Measurements from ENCODE around the gene AHCYL1.

AHCYL1 gene

DNA sequence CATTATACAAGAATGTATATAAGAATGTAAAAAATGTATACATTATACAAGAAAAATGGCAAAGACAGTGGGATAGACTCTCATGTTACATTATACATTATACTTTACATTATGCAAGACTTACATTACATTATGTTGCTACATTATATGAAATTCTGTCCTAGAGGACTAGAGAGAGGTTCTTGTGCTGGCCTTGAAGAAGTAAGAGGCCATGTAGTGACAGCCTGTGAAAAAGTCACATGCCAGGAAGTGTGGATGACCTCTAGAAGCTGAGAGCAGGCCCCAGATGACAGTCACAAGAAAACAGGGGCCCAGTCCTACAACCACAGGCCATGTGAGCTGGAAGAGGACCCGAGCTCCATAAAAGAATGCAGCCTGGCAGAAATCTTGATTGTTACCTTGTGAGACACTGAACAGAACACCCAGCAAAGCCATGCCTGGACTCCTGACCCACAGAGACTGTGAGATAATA is 30.5 kb upstream of the AHCYL1 start:
- H3K4me3 ChIP-seq (ENCODE audit: low read length): no peak overlapping the region
- H3K27me3 ChIP-seq (ENCODE audit: control insufficient read depth, insufficient read depth, low read length): no peaks in the 10 kb centered on the region
- H3K4me1 ChIP-seq (ENCODE audit: control insufficient read depth, insufficient read depth, low read length): peaks cover under 1% of the 10 kb centered on the region
- H3K9ac ChIP-seq (ENCODE audit: low read depth, low read length): no peak overlapping the region
- no peaks in the 10 kb centered on the region for H3K36me3 ChIP-seq (ENCODE audit: insufficient read depth, low read length)
- H3K4me2 ChIP-seq (ENCODE audit: low read length): no peak overlapping the region
- no peaks in the 10 kb centered on the region for H3K9me3 ChIP-seq (replicated peaks; ENCODE audit: low read length)

DNA sequence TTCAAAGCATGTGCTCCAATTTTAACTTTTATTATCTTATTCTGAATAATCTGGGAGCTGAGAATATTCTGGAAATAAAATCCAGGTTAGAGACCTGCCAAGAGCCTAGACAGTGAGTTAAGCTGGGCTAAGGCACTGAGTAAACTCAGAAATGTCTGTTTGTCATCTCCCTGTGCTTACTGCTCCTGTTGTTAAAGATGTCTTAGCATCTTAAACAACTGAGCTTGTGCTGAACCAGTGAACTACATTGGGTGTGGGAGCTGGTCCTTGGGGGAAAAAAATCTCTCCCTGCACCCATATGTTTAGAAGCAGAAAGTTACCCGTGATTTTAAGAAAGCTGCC is 25.0 kb upstream of the AHCYL1 start:
- H3K4me1 ChIP-seq (ENCODE audit: control insufficient read depth, insufficient read depth, low read length): peaks cover 32% of the 10 kb centered on the region
- H3K36me3 ChIP-seq (ENCODE audit: insufficient read depth, low read length): no peaks in the 10 kb centered on the region
- H3K9ac ChIP-seq (ENCODE audit: low read depth, low read length): peak overlapping the region; percentile 54
- H3K4me3 ChIP-seq (ENCODE audit: low read length): no peak overlapping the region
- peak overlapping the region; percentile 64 for H3K4me2 ChIP-seq (ENCODE audit: low read length)
- no peaks in the 10 kb centered on the region for H3K9me3 ChIP-seq (replicated peaks; ENCODE audit: low read length)
- H3K27me3 ChIP-seq (ENCODE audit: control insufficient read depth, insufficient read depth, low read length): no peaks in the 10 kb centered on the region

DNA sequence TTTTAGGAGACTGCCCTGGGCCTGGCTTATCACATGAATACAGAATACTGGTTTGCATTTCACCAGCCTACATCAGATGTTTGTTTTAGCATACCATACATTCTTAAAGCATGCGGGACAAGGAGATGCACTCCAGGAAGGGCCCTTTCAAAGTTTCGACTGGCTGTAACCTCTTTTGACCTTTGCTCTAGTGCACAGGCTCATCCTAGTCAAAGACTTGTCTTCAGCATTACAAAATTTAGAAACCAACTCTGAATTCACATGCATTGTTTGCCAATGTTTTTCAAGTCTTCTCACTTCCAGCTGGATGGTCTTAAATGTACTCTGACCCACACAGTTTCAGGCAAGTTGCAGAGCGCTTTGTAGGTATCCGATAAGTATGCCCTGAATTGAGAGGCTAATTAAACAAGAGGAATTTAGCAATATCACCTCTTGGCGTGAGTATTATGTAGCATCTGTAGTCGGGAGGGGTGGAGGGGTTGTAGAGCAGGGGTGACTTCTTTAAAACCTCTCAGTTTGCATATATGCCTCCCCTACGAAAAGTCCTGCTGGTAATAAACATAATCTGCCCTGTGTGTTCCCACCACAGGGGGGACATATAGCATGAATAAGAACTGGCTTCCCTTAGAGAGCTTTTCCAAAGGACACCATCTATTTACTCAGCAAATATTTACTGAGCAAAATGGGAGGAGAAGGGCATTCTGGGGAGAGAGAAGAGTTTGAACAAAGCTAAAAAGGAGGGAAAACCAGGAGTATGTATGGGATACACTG is 24.4 kb upstream of the AHCYL1 start:
- Histone ChIP-seq H3K4me2 (ENCODE audit: low read length) (peak overlapping the region; percentile 64), H3K27me3 (ENCODE audit: control insufficient read depth, insufficient read depth, low read length) (no peaks in the 10 kb centered on the region), H3K4me3 (ENCODE audit: low read length) (no peak overlapping the region), H3K9ac (ENCODE audit: low read depth, low read length) (peak overlapping the region; percentile 54), H3K36me3 (ENCODE audit: insufficient read depth, low read length) (no peaks in the 10 kb centered on the region), H3K4me1 (ENCODE audit: control insufficient read depth, insufficient read depth, low read length) (peaks cover 32% of the 10 kb centered on the region), H3K9me3 (replicated peaks; ENCODE audit: low read length) (no peaks in the 10 kb centered on the region)

DNA sequence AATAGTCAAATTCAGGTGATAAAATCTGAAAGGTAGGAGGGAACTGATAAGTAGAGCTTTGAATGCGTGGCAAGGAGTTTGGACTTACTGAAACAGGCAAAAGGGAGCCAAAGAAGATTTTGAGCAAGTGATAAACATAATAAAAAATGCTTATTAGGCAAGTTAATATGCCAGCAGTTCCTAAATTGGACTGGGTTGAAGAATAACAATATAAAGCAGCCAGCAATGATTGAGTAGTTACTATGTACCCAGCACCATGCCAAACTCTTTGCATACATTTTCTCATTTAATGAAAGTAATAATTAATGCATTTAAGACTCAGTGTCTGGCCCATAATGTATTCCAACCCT is 23.8 kb upstream of the AHCYL1 start:
- H3K9ac ChIP-seq (ENCODE audit: low read depth, low read length): no peak overlapping the region
- peaks cover 32% of the 10 kb centered on the region for H3K4me1 ChIP-seq (ENCODE audit: control insufficient read depth, insufficient read depth, low read length)
- no peaks in the 10 kb centered on the region for H3K36me3 ChIP-seq (ENCODE audit: insufficient read depth, low read length)
- H3K4me3 ChIP-seq (ENCODE audit: low read length): no peak overlapping the region
- H3K9me3 ChIP-seq (replicated peaks; ENCODE audit: low read length): no peaks in the 10 kb centered on the region
- no peaks in the 10 kb centered on the region for H3K27me3 ChIP-seq (ENCODE audit: control insufficient read depth, insufficient read depth, low read length)
- H3K4me2 ChIP-seq (ENCODE audit: low read length): no peak overlapping the region

DNA sequence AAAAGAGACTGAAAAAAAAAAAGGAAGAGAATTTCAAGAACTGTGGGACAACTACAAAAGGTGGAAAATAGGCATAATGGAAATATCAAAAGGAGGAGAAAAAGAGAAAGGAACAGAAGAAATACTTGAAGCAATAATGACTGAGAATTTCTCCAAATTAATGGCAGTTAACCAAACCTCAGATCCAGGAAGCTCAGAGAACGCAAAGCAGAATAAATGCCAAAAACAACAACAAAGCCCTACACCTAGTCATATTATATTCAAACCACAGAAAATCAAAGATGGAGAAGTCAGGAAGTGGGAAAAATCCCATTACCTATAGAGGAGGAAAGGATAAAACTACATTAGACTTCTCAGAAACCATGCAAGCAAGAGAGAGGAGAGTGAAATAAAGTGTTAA is 20.7 kb upstream of the AHCYL1 start:
- Histone ChIP-seq H3K36me3 (ENCODE audit: insufficient read depth, low read length) (no peaks in the 10 kb centered on the region), H3K9me3 (replicated peaks; ENCODE audit: low read length) (no peaks in the 10 kb centered on the region), H3K4me3 (ENCODE audit: low read length) (no peak overlapping the region), H3K4me1 (ENCODE audit: control insufficient read depth, insufficient read depth, low read length) (peaks cover 33% of the 10 kb centered on the region), H3K9ac (ENCODE audit: low read depth, low read length) (no peak overlapping the region), H3K4me2 (ENCODE audit: low read length) (no peak overlapping the region), H3K27me3 (ENCODE audit: control insufficient read depth, insufficient read depth, low read length) (no peaks in the 10 kb centered on the region)

DNA sequence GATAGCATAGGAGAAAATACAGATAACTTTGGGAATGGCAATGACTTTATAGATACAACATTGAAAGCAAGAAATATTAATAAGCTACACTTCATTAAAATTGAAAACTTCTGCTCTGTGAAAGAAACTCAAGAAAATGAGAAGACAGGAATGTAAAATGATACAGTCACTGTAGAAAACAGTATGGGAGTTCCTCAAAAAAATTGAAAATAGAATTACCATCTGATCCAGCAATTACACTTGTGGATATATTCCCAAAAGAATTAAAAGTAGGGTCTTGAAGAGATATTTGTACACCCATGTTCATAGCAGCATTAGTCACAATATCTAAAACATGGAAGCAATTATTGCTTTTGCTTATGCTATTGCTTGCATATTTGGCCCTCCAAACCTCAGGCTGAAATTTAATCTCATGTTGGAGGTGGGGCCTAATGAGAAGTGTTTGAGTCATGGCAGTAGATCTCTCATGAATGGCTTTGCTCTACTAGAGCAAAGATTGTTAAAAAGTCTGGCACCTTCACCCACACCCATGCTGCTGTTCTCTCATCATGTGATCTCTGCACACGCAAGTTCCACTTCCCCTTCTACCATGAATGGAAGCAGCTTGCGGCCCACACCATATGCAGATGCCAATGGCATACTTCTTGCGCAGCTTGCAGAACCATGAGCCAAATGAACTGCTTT is 15.3 kb upstream of the AHCYL1 start:
- no peaks in the 10 kb centered on the region for H3K27me3 ChIP-seq (ENCODE audit: control insufficient read depth, insufficient read depth, low read length)

DNA sequence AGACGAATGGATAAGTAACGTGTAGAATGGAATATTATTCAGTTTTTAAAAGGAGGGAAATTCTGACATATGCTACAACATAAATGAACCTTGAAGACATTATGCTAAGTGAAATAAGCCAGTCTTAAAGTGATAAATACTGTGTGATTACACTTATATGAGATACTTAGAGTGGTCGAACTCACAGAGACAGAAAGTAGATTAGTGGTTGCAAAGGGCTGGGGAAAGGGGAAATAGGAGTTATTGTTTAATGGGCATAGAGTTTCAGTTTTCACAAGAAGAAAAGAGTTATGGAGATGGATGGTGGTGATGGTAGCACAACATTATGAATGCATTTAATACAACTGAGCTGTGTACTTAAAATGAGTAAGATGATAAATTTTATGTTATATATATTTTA is 14.7 kb upstream of the AHCYL1 start:
- no peak overlapping the region for H3K4me2 ChIP-seq (ENCODE audit: low read length)
- H3K9me3 ChIP-seq (replicated peaks; ENCODE audit: low read length): no peaks in the 10 kb centered on the region
- no peak overlapping the region for H3K4me3 ChIP-seq (ENCODE audit: low read length)
- no peaks in the 10 kb centered on the region for H3K36me3 ChIP-seq (ENCODE audit: insufficient read depth, low read length)
- no peak overlapping the region for H3K9ac ChIP-seq (ENCODE audit: low read depth, low read length)
- H3K27me3 ChIP-seq (ENCODE audit: control insufficient read depth, insufficient read depth, low read length): no peaks in the 10 kb centered on the region
- H3K4me1 ChIP-seq (ENCODE audit: control insufficient read depth, insufficient read depth, low read length): peaks cover 16% of the 10 kb centered on the region

More for the DNA sequence above, 15.3 kb upstream of the AHCYL1 start:
- Histone ChIP-seq H3K9ac (ENCODE audit: low read depth, low read length) (no peak overlapping the region), H3K9me3 (replicated peaks; ENCODE audit: low read length) (no peaks in the 10 kb centered on the region), H3K4me2 (ENCODE audit: low read length) (no peak overlapping the region), H3K36me3 (ENCODE audit: insufficient read depth, low read length) (no peaks in the 10 kb centered on the region), H3K4me1 (ENCODE audit: control insufficient read depth, insufficient read depth, low read length) (peaks cover 13% of the 10 kb centered on the region), H3K4me3 (ENCODE audit: low read length) (no peak overlapping the region)

DNA sequence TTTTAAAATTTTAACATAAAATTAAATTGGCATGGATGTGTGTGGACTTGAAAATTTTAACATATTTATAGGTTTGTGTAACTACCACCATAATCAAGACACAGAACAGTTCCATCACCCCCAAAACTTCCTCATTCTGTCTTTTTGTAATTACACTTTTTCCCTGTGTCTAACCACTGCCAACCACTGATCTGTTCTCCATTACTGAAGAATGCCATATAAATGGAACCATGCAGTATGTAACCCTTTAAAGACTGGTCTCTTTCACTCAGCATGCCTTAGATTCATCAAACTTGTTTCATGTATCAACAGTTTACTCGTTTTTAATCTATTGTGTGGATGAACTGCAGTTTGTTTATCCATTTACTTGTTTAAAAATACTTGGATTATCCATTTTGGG is 13.0 kb upstream of the AHCYL1 start:
- Histone ChIP-seq H3K4me3 (ENCODE audit: low read length) (no peak overlapping the region), H3K4me1 (ENCODE audit: control insufficient read depth, insufficient read depth, low read length) (peaks cover 33% of the 10 kb centered on the region)

DNA sequence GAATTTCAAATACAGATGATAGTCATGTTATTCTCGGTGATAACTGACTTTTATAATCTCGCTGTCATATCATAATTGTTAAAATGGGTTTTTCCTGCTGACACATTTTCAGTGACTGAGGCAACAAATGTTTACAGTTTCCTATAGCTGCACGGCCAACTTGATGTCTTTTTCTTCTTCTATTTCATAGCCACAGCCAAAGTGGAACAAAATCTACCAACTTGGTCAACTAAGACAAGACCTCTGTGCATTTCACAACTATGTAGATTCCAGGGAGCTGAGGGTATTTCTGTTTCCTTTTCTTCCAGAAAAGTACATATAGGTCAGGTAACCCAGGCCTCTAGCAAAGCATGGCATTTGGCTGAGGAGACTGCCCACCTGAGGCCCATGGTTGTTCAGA is 10.4 kb upstream of the AHCYL1 start:
- no peaks in the 10 kb centered on the region for H3K36me3 ChIP-seq (ENCODE audit: insufficient read depth, low read length)
- no peak overlapping the region for H3K4me2 ChIP-seq (ENCODE audit: low read length)
- no peaks in the 10 kb centered on the region for H3K9me3 ChIP-seq (replicated peaks; ENCODE audit: low read length)
- H3K27me3 ChIP-seq (ENCODE audit: control insufficient read depth, insufficient read depth, low read length): no peaks in the 10 kb centered on the region
- no peak overlapping the region for H3K4me3 ChIP-seq (ENCODE audit: low read length)
- H3K4me1 ChIP-seq (ENCODE audit: control insufficient read depth, insufficient read depth, low read length): peaks cover 50% of the 10 kb centered on the region
- no peak overlapping the region for H3K9ac ChIP-seq (ENCODE audit: low read depth, low read length)

More for the DNA sequence above, 13.0 kb upstream of the AHCYL1 start:
- no peaks in the 10 kb centered on the region for H3K9me3 ChIP-seq (replicated peaks; ENCODE audit: low read length)
- no peak overlapping the region for H3K4me2 ChIP-seq (ENCODE audit: low read length)
- H3K9ac ChIP-seq (ENCODE audit: low read depth, low read length): no peak overlapping the region
- H3K27me3 ChIP-seq (ENCODE audit: control insufficient read depth, insufficient read depth, low read length): no peaks in the 10 kb centered on the region
- H3K36me3 ChIP-seq (ENCODE audit: insufficient read depth, low read length): no peaks in the 10 kb centered on the region

DNA sequence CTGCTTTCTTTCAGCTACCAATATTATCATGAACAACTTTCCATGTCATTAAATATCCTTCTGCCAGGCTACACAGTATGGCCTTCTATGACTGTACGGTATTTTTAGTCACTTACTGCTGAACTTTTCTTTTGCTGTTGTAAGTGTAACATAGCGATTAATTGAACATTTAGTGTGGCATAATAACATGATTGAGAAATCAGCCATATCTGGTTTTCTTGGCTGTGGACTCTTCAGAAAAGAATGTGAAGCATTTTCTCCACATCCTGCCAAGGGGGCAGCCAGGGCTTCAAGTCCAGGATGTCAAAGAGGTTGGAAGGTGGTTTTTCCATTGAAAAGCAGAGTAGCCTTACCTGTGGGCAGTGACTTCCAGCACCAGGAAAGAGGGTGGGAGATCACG is 8.8 kb upstream of the AHCYL1 start:
- Histone ChIP-seq H3K4me2 (ENCODE audit: low read length) (peak overlapping the region; percentile 57), H3K4me3 (ENCODE audit: low read length) (peak overlapping the region; percentile 17), H3K36me3 (ENCODE audit: insufficient read depth, low read length) (no peaks in the 10 kb centered on the region), H3K4me1 (ENCODE audit: control insufficient read depth, insufficient read depth, low read length) (peaks cover 60% of the 10 kb centered on the region), H3K9ac (ENCODE audit: low read depth, low read length) (peak overlapping the region; percentile 45), H3K27me3 (ENCODE audit: control insufficient read depth, insufficient read depth, low read length) (no peaks in the 10 kb centered on the region), H3K9me3 (replicated peaks; ENCODE audit: low read length) (no peaks in the 10 kb centered on the region)

DNA sequence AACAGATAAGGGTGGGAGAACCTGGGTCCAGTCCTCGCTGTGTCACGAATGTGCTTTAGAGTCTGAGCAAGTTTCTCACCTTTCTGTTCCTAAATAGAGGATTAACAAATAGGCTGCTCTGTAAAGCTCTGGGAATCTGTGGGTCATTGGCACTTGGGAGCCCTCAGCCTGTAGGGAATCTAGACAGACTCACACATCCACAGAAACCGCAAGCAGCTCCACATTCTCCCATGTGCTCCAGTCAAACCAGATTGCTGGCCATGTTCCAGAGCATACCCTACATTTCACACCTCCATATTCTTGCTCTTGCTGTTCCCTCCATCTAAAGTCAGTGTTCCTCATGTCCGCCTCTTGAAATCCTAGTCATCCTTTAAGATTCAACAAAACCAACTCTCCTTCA is 7.8 kb upstream of the AHCYL1 start:
- H3K4me2 ChIP-seq (ENCODE audit: low read length): no peak overlapping the region
- no peaks in the 10 kb centered on the region for H3K9me3 ChIP-seq (replicated peaks; ENCODE audit: low read length)
- no peaks in the 10 kb centered on the region for H3K27me3 ChIP-seq (ENCODE audit: control insufficient read depth, insufficient read depth, low read length)
- no peak overlapping the region for H3K9ac ChIP-seq (ENCODE audit: low read depth, low read length)
- H3K4me3 ChIP-seq (ENCODE audit: low read length): no peak overlapping the region
- H3K4me1 ChIP-seq (ENCODE audit: control insufficient read depth, insufficient read depth, low read length): peaks cover 64% of the 10 kb centered on the region
- no peaks in the 10 kb centered on the region for H3K36me3 ChIP-seq (ENCODE audit: insufficient read depth, low read length)

DNA sequence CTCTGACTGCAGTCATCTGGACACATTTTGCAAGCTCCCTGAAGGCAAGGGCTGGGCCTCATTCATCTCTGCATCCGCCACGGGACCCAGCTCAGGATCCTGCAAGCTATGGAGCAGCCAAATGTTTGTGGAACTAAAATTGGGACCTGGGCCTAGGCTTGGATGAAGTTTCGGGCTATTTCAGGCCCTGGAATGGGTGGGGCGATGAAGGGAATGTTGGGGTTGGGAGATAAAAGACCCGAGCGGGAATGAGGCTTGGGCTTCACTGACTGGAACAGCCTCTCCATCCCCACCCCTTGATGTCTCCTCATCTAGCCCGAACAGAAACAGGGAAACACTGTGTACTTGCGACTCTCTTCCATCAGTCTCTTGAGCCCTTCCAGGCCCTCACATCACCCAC is 7.3 kb upstream of the AHCYL1 start:
- no peaks in the 10 kb centered on the region for H3K9me3 ChIP-seq (replicated peaks; ENCODE audit: low read length)
- no peak overlapping the region for H3K4me3 ChIP-seq (ENCODE audit: low read length)
- no peak overlapping the region for H3K4me2 ChIP-seq (ENCODE audit: low read length)
- peaks cover 64% of the 10 kb centered on the region for H3K4me1 ChIP-seq (ENCODE audit: control insufficient read depth, insufficient read depth, low read length)
- H3K27me3 ChIP-seq (ENCODE audit: control insufficient read depth, insufficient read depth, low read length): no peaks in the 10 kb centered on the region
- no peaks in the 10 kb centered on the region for H3K36me3 ChIP-seq (ENCODE audit: insufficient read depth, low read length)
- H3K9ac ChIP-seq (ENCODE audit: low read depth, low read length): no peak overlapping the region
